GM21723 (cell line): ENCODE measurements around the gene HINFP.
"Not testable (repeated sequence)": the region's sequence is repeated elsewhere in the genome, so short reads cannot be mapped to it uniquely, and the experiment has no call there.

Experiments used
- ATAC-seq: cut with Tn5 transposase; IDR thresholded peaks from one replicate; pipeline ENCODE4 v1.9.1; 2021; ENCODE audit warnings: mild to moderate bottlenecking, moderate library complexity; ENCODE audit not compliant: unreplicated experiment

HINFP gene

GRCh38 chr11:119116601-119117000 is 4.8 kb upstream of the HINFP start:
- ATAC-seq, result no peak

GRCh38 chr11:119117004-119117706 is 4.2 kb upstream of the HINFP start:
- ATAC-seq, result no peak

GRCh38 chr11:119118227-119118626 is 3.2 kb upstream of the HINFP start:
- no peak for ATAC-seq

GRCh38 chr11:119118946-119119345 is 2.4 kb upstream of the HINFP start:
- ATAC-seq, result no peak

- ATAC-seq, result no peak
These were observed 757 bp upstream of the HINFP start for GRCh38 chr11:119120639-119121007.

GRCh38 chr11:119121811-119122124 is 388 bp downstream of the HINFP start:
- ATAC-seq, result peak; percentile 18

GRCh38 chr11:119125821-119126220 is 4.4 kb downstream of the HINFP start:
- ATAC-seq, result no peak

- ATAC-seq, result no peak
These were observed 5.4 kb downstream of the HINFP start for GRCh38 chr11:119126675-119127268.

GRCh38 chr11:119130662-119131061 is 9.3 kb downstream of the HINFP start:
- ATAC-seq, result no peak

GRCh38 chr11:119134389-119134978 is 13.1 kb downstream of the HINFP start:
- no peak for ATAC-seq

- ATAC-seq, result not testable (repeated sequence)
These were observed 17.9 kb downstream of the HINFP start for GRCh38 chr11:119139276-119139675.

- no peak for ATAC-seq
These were observed 23.6 kb downstream of the HINFP start for GRCh38 chr11:119144825-119145486.

GRCh38 chr11:119145551-119145950 is 24.2 kb downstream of the HINFP start:
- ATAC-seq, result no peak

- no peak for ATAC-seq
These were observed 26.4 kb downstream of the HINFP start for GRCh38 chr11:119147604-119148333.

- no peak for ATAC-seq
These were observed 27.3 kb downstream of the HINFP start for GRCh38 chr11:119148720-119149017.

- ATAC-seq, result no peak
These were observed 27.8 kb downstream of the HINFP start, which contains the start of gene ABCG4 for GRCh38 chr11:119149018-119149785. TSS of gene ABCG4 (plus strand) at chr11:119149052. CDS start at chr11:119149966, 914 bp downstream.

GRCh38 chr11:119149786-119150275 is 28.5 kb downstream of the HINFP start:
- no peak for ATAC-seq

- no peak for ATAC-seq
These were observed 30.7 kb downstream of the HINFP start for GRCh38 chr11:119152043-119152442.

- no peak for ATAC-seq
These were observed 31.2 kb downstream of the HINFP start for GRCh38 chr11:119152604-119153003.

GRCh38 chr11:119153049-119153818 is 31.9 kb downstream of the HINFP start:
- no peak for ATAC-seq
